ENCODE measurements around the gene TNF. TPM values are rescaled to one million over a fixed set of nuclear protein-coding genes. Genes with fewer than 3 reads are reported as not detected.
A peak's percentile ranks its signal among the peaks of the same experiment; 100 is the strongest.
"Not testable (repeated sequence)": the region's sequence is repeated elsewhere in the genome, so short reads cannot be mapped to it uniquely, and the experiment has no call there.

TNF gene
- total RNA-seq, 4 donors from 2014 or later, result not detected

DNA sequence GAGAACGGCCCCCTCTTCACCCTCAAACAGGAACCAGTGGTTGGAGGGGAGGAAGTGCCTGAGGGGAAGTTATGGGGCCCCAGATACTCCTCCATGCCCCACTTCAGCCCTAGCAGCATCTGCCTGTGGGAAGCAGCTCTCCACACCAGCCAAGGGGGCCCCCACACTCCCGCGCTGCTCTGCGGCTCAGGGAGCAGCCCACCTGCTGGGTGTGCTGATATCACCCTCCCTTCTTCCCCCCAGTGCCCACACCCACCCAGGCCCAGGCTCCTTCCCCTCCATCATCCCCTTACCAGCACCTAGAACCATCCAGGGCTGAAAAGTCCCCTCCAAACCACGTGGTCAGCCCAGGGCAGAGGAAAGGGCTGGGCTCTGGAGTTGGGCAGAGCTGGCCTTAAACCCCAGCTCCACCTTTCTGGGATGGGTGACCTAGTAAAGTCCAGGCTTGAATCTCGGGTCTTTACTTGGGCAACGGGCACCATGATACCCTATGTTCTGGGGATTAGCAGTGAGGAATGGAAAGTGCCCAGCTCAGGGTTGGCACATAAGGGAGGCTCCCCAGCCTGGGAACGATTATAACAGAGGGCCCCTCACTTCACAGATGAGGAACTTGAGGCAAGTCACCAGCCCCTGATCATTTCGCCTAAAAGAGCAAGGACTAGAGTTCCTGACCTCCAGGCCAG is 11.4 kb downstream of the TNF start:
- H3K27me3 ChIP-seq, result peaks cover 0 to 11% of the 10 kb centered on the region in 2 donors
- H3K36me3 ChIP-seq, result no peaks in the 10 kb centered on the region
- DNase-seq (ENCODE audit: low spot score in 2 of 2), result no peak
- 63 to 72% methylated on average over 9 of the region's 9 CpGs for WGBS, 2 donors
- peak overlapping the region in 1 of 4 donors; percentile 17 for H3K4me3 ChIP-seq
- H3K4me1 ChIP-seq, result peaks cover 0 to 20% (median 8%) of the 10 kb centered on the region in 4 donors
- no peaks in the 10 kb centered on the region for H3K9me3 ChIP-seq
- H3K27ac ChIP-seq, result peak overlapping the region in 1 of 4 donors; percentile 21
- no peak for TF ChIP-seq POLR2A (IDR thresholded peaks at IDR 0.05)
- no peak for TF ChIP-seq EP300 (IDR thresholded peaks at IDR 0.05)
- no peak for TF ChIP-seq CTCF (IDR thresholded peaks at IDR 0.05)

- no peaks in the 10 kb centered on the region for H3K9me3 ChIP-seq
- peak overlapping the region in 1 of 4 donors; percentile 17 for H3K4me3 ChIP-seq
- WGBS, 2 donors, result 39 to 45% methylated on average over 12 of the region's 12 CpGs
- no peak for TF ChIP-seq CTCF (IDR thresholded peaks at IDR 0.05)
- no peak for TF ChIP-seq EP300 (IDR thresholded peaks at IDR 0.05)
- no peak for TF ChIP-seq POLR2A (IDR thresholded peaks at IDR 0.05)
- H3K27ac ChIP-seq, result peak overlapping the region in 1 of 4 donors; percentile 53
- H3K27me3 ChIP-seq, result peaks cover 0 to 11% of the 10 kb centered on the region in 2 donors
- DNase-seq (ENCODE audit: low spot score in 2 of 2), result no peak
- no peaks in the 10 kb centered on the region for H3K36me3 ChIP-seq
- H3K4me1 ChIP-seq, result peaks cover 0 to 12% (median 5%) of the 10 kb centered on the region in 4 donors
Measured at GRCh38 chr6:31587791-31588777, 12.7 kb downstream of the TNF start.

- H3K27me3 ChIP-seq, result peaks cover 0 to 11% of the 10 kb centered on the region in 2 donors
- H3K27ac ChIP-seq, result no peak overlapping the region
- no peak for DNase-seq (ENCODE audit: low spot score in 2 of 2)
- TF ChIP-seq EP300 (IDR thresholded peaks at IDR 0.05) (no peak), CTCF (IDR thresholded peaks at IDR 0.05) (no peak), POLR2A (IDR thresholded peaks at IDR 0.05) (no peak)
- H3K9me3 ChIP-seq, result no peaks in the 10 kb centered on the region
- H3K4me3 ChIP-seq, result no peak overlapping the region
- no peaks in the 10 kb centered on the region for H3K36me3 ChIP-seq
- WGBS, 2 donors, result 42 to 44% methylated on average over 9 of the region's 9 CpGs
- peaks cover 0 to 12% (median 5%) of the 10 kb centered on the region in 4 donors for H3K4me1 ChIP-seq
Measured at GRCh38 chr6:31588871-31589650, 13.7 kb downstream of the TNF start.

DNA sequence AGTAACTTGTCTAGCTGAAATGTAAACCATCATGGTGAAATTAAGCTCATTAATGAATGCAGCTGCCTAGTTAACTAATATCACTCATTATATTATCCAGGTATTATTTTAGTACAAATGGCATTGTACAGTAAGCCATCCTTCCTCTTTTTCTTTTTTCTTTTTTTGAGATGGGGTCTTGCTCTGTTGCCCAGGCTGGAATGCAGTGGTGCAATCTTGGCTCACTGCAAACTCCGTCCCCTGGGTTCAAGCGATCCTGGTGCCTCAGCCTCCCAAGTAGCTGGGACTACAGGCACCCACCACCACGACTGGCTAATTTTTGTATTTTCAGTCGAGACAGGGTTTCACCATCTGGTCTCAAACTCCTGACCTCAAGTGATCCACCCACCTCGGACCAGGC is 15.3 kb downstream of the TNF start:
- not testable (repeated sequence) for H3K4me1 ChIP-seq; DNase-seq (ENCODE audit: low spot score in 2 of 2); H3K9me3 ChIP-seq; H3K36me3 ChIP-seq; H3K4me3 ChIP-seq; H3K27ac ChIP-seq
- WGBS, 2 donors, result 73 to 87% methylated on average over 5 of the region's 5 CpGs
- H3K27me3 ChIP-seq, result peaks cover 0 to 11% of the 10 kb centered on the region in 2 donors

- 88% methylated on average over 7 of the region's 7 CpGs for WGBS, 2 donors
- Histone ChIP-seq H3K36me3 (no peaks in the 10 kb centered on the region), H3K9me3 (no peaks in the 10 kb centered on the region), H3K27ac (peak overlapping the region in 1 of 4 donors; percentile 26), H3K4me1 (peaks cover 0 to 9% (median 3%) of the 10 kb centered on the region in 4 donors), H3K4me3 (no peak overlapping the region), H3K27me3 (peaks cover 0 to 6% of the 10 kb centered on the region in 2 donors)
- TF ChIP-seq CTCF (IDR thresholded peaks at IDR 0.05) (no peak), POLR2A (IDR thresholded peaks at IDR 0.05) (no peak), EP300 (IDR thresholded peaks at IDR 0.05) (no peak)
- no peak for DNase-seq (ENCODE audit: low spot score in 2 of 2)
Measured at GRCh38 chr6:31592396-31592771, 17.0 kb downstream of the TNF start.

Measured in tibial nerve (tissue), 4 donors.